A673 (cell line): ENCODE results near the gene EEIG1. TPM values are rescaled to one million over a fixed set of nuclear protein-coding genes. Genes with fewer than 3 reads are reported as not detected.
A peak's percentile ranks its signal among the peaks of the same experiment; 100 is the strongest.

Source experiments
- BruUV-seq: library from RNA; stranded (reverse); fragments of 400-500 nt; replicated peaks from 2 replicates; lab custom pipeline; 2021; lab: Mats Ljungman, UMichigan
- CTCF ChIA-PET: fragments of 300-600 bp; sonication (Branson Sonifier 250); formaldehyde crosslinking; loops from one replicate; lab custom pipeline; 2022; ENCODE audit warnings: antibody characterized with exemption; lab: Charles Lee
- POLR2A ChIA-PET: fragments of 300-600 bp; sonication (Branson Sonifier 250); formaldehyde crosslinking; loops from one replicate; lab custom pipeline; 2022; ENCODE audit warnings: antibody characterized with exemption; ENCODE audit not compliant: low non-redundant PET; lab: Charles Lee
- DNase-seq: peaks from one replicate; pipeline ENCODE4 v3.0.0-alpha.2; 2015; ENCODE audit warnings: low spot score
- H3K27ac ChIP-seq: fragments of 200-600 bp; sonication (generic); 2 replicates; pipeline ENCODE4 v1.5.1; 2016; ENCODE audit warnings: mixed run types, low read depth, mild to moderate bottlenecking, mixed read lengths, antibody characterized with exemption, low read length; ENCODE audit not compliant: poor library complexity, severe bottlenecking
- H3K27me3 ChIP-seq: fragments of 200-600 bp; sonication (generic); replicated peaks from 2 replicates; pipeline ENCODE4 v1.6.1; 2017; ENCODE audit warnings: mixed run types, low read depth, mild to moderate bottlenecking, mixed read lengths, antibody characterized with exemption, low read length; ENCODE audit not compliant: insufficient read depth, poor library complexity
- H3K36me3 ChIP-seq: fragments of 200-600 bp; sonication (generic); 2 replicates; pipeline ENCODE4 v1.6.1; 2016; ENCODE audit warnings: mixed run types, mild to moderate bottlenecking, mixed read lengths, antibody characterized with exemption, low read length; ENCODE audit not compliant: insufficient read depth, poor library complexity, severe bottlenecking
- H3K4me1 ChIP-seq: fragments of 200-600 bp; sonication (generic); 2 replicates; pipeline ENCODE4 v1.6.1; 2017; ENCODE audit warnings: mixed run types, mild to moderate bottlenecking, mixed read lengths, antibody characterized with exemption, low read length; ENCODE audit not compliant: insufficient read depth, poor library complexity, severe bottlenecking
- H3K4me3 ChIP-seq: fragments of 200-600 bp; sonication (generic); 2 replicates; pipeline ENCODE4 v1.5.1; 2016; ENCODE audit warnings: low read depth, mixed run types, mild to moderate bottlenecking, mixed read lengths, low read length; ENCODE audit not compliant: poor library complexity, severe bottlenecking
- H3K9me3 ChIP-seq: fragments of 200-600 bp; sonication (generic); 2 replicates; pipeline ENCODE4 v1.6.1; 2016; ENCODE audit warnings: mixed run types, low read depth, mild to moderate bottlenecking, mixed read lengths, antibody characterized with exemption, low read length; ENCODE audit not compliant: poor library complexity, severe bottlenecking
- CTCF ChIP-seq: fragments of 300-800, 200-600 bp; sonication (generic); conservative IDR thresholded peaks from 2 replicates; pipeline ENCODE4 v1.5.1; 2017; ENCODE audit warnings: low read depth, mild to moderate bottlenecking, antibody characterized with exemption, low read length, moderate library complexity, mixed read lengths
- EZH2 ChIP-seq: fragments of 200-600 bp; sonication (generic); IDR thresholded peaks from 2 replicates; pipeline ENCODE4 v1.6.1; 2017; ENCODE audit warnings: borderline replicate concordance, low read depth, mild to moderate bottlenecking, mixed read lengths, antibody characterized with exemption, low read length; ENCODE audit not compliant: poor library complexity, severe bottlenecking
- intact Hi-C: fragments of 100-400 bp; cut with micrococcal nuclease; formaldehyde crosslinking; loops from one replicate; pipeline ENCODE4 v1.10.0; 2022; ENCODE audit not compliant: unreplicated experiment
- total RNA-seq: library from RNA; stranded (reverse); gene quantifications from 2 replicates; pipeline ENCODE4 v1.2.3, GENCODE V29; 2021

The EEIG1 gene
- total RNA-seq, 1 experiment from 2014 or later: 34.1 TPM

DNA sequence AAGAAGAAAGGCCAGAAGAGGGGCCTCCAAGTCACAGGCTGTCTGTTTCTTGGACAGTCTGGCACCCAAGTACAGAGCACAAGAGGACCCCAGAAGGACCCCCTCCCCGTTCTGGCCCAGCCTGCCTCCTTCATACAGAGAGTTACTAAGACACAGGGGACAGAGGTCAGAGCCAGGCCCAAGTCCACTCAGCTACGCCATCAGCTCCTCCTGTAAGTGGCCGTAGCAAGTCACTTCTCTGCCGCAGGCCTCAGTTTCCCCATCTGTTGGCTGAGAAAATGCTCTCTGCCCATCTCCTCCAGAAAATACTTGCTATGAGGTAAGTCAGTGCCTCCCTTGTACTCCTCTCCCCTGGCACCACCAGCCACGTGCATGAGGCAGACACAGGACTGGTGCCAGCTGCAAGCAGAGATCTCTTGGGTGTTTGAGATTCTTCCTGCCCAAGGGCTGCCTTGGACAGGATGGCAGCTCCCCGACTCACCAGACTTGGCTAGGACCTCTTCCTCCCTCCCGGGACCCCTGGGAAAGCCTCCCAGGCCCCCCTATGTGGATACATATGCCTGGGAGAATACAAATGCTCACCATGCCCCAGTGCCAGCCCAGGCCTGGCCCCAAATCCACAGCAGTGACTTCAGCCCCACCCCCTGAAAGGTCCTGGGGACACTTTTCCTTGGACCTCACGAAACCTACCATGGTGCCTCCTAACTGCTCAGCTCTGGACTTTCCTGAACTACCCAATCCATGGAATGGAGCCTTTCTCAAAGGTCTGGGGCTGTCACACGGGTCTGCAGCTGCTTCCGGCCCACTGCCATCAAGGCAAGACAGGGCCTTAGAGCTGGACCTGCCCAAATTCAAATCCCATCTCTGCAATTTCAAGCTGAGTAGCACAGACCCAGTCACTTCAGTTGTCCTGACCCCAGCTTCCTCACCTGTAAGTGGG lies 5.1 kb downstream of the EEIG1 start:
- Histone ChIP-seq H3K27me3 (no peaks in the 10 kb centered on the region), H3K4me3 (no peak overlapping the region), H3K27ac (peak overlapping the region; percentile 23), H3K4me1 (peaks cover 52% of the 10 kb centered on the region), H3K9me3 (no peaks in the 10 kb centered on the region), H3K36me3 (no peaks in the 10 kb centered on the region)
- CTCF ChIA-PET: no interaction called here
- TF ChIP-seq CTCF (no peak), EZH2 (no peak)
- POLR2A ChIA-PET: no interaction called here
- intact Hi-C loops: no loop called here
- BruUV-seq: no TSS peak
- DNase-seq: no peak

DNA sequence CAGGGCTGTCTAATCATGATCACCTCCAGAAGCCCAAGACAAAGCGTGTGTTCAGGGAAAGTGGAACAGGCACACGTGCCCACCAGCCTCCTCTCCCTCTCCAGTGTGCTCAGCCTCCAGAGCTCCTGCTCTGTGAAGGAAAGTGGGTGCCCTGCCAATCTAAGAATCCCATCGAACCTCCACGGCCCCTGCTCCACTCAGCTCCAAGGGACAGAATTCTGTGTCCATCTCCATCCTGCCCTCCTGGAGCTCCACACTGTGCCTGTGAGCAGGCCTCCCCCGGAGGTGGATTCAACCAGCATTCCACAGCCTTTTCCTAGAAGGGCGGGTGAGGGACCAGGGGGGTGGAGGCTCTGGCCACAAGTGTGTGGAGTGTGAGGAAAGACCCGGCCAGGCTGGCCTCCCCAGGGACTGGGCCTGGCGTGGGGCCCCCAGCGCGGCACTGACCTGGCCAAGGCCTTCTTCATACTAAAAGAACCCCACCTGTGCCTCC lies 6.0 kb downstream of the EEIG1 start:
- CTCF ChIA-PET: interaction anchor here (0.6 kb wide), 1 partner anchor 61 kb away, joined by 5 read pairs; no protein-coding TSS in a partner anchor
- POLR2A ChIA-PET: no interaction called here

More for the DNA sequence above, 6.0 kb downstream of the EEIG1 start:
- Histone ChIP-seq H3K27ac (peak overlapping the region; percentile 23), H3K9me3 (no peaks in the 10 kb centered on the region), H3K27me3 (no peaks in the 10 kb centered on the region), H3K36me3 (no peaks in the 10 kb centered on the region), H3K4me1 (peaks cover 61% of the 10 kb centered on the region), H3K4me3 (no peak overlapping the region)
- no peak for TF ChIP-seq EZH2
- no peak for TF ChIP-seq CTCF
- DNase-seq: no peak
- intact Hi-C loops: no loop called here
- no TSS peak for BruUV-seq
